Ectodermal cell (in vitro differentiated cells): Measurements from ENCODE around the gene DDOST.

ENCODE experiments used
- H3K27ac ChIP-seq: 2 replicates; pipeline ENCODE4 v1.7.0; 2013; ENCODE audit warnings: mild to moderate bottlenecking, low read depth, low read length; ENCODE audit not compliant: insufficient read depth, poor library complexity, severe bottlenecking
- H3K27me3 ChIP-seq: 2 replicates; pipeline ENCODE4 v1.7.0; 2013; ENCODE audit warnings: mild to moderate bottlenecking, low read length; ENCODE audit not compliant: insufficient read depth, control insufficient read depth, poor library complexity, severe bottlenecking
- H3K36me3 ChIP-seq: one replicate; pipeline ENCODE4 v1.7.0; 2013; ENCODE audit warnings: low read length; ENCODE audit not compliant: control insufficient read depth, insufficient read depth
- H3K4me1 ChIP-seq: one replicate; pipeline ENCODE4 v1.7.0; 2013; ENCODE audit warnings: low read length; ENCODE audit not compliant: control insufficient read depth, insufficient read depth
- H3K4me3 ChIP-seq: 2 replicates; pipeline ENCODE4 v1.7.0; 2013; ENCODE audit warnings: low read depth, low read length, control low read depth; ENCODE audit not compliant: insufficient read depth
- H3K9me3 ChIP-seq: 2 replicates; pipeline ENCODE4 v1.7.0; 2013; ENCODE audit warnings: mild to moderate bottlenecking, low read length, moderate library complexity; ENCODE audit not compliant: control insufficient read depth
- WGBS, 2 experiments: methylation state at CpG; one replicate each; pipeline ENCODE4 v1.1.7; 2013; ENCODE audit warnings: missing lambda C conversion rate in 2 of 2; 5-methylcytosine and 5-hydroxymethylcytosine counted together

DDOST gene

GRCh38 chr1:20702416-20702815 lies 41.2 kb upstream of the DDOST start:
- no peak overlapping the region for H3K4me3 ChIP-seq
- 89% methylated on average over 1 of the region's 1 CpG for WGBS, 2 experiments

GRCh38 chr1:20701847-20702246 lies 40.7 kb upstream of the DDOST start:
- Histone ChIP-seq H3K4me3 (no peak overlapping the region), H3K27ac (no peak overlapping the region), H3K27me3 (no peaks in the 10 kb centered on the region), H3K4me1 (no peaks in the 10 kb centered on the region), H3K36me3 (no peaks in the 10 kb centered on the region), H3K9me3 (no peaks in the 10 kb centered on the region)
- 91% methylated on average over 5 of the region's 5 CpGs for WGBS, 2 experiments

More at GRCh38 chr1:20702416-20702815, 41.2 kb upstream of the DDOST start:
- Histone ChIP-seq H3K27me3 (no peaks in the 10 kb centered on the region), H3K9me3 (no peaks in the 10 kb centered on the region), H3K4me1 (no peaks in the 10 kb centered on the region), H3K27ac (no peak overlapping the region), H3K36me3 (no peaks in the 10 kb centered on the region)

GRCh38 chr1:20701446-20701845 lies 40.3 kb upstream of the DDOST start:
- WGBS, 2 experiments = 92 to 94% methylated on average over 9 of the region's 9 CpGs
- Histone ChIP-seq H3K9me3 (no peaks in the 10 kb centered on the region), H3K27ac (no peak overlapping the region), H3K36me3 (no peaks in the 10 kb centered on the region), H3K27me3 (no peaks in the 10 kb centered on the region), H3K4me3 (no peak overlapping the region), H3K4me1 (no peaks in the 10 kb centered on the region)

GRCh38 chr1:20700636-20701215 lies 39.6 kb upstream of the DDOST start:
- Histone ChIP-seq H3K27ac (no peak overlapping the region), H3K4me3 (no peak overlapping the region), H3K9me3 (no peaks in the 10 kb centered on the region), H3K4me1 (no peaks in the 10 kb centered on the region), H3K27me3 (no peaks in the 10 kb centered on the region), H3K36me3 (no peaks in the 10 kb centered on the region)
- WGBS, 2 experiments = 89 to 93% methylated on average over 17 of the region's 17 CpGs

- H3K4me3 ChIP-seq = no peak overlapping the region
- no peaks in the 10 kb centered on the region for H3K4me1 ChIP-seq
- WGBS, 2 experiments = 94% methylated on average over 8 to 9 of the region's 9 CpGs
- no peaks in the 10 kb centered on the region for H3K27me3 ChIP-seq
- no peaks in the 10 kb centered on the region for H3K9me3 ChIP-seq
- H3K27ac ChIP-seq = no peak overlapping the region
- no peaks in the 10 kb centered on the region for H3K36me3 ChIP-seq
Observed at GRCh38 chr1:20699558-20699957, 38.4 kb upstream of the DDOST start.

- WGBS, 2 experiments = 88% methylated on average over 16 to 18 of the region's 18 CpGs
- H3K36me3 ChIP-seq = no peaks in the 10 kb centered on the region
- H3K9me3 ChIP-seq = no peaks in the 10 kb centered on the region
- no peak overlapping the region for H3K4me3 ChIP-seq
- no peaks in the 10 kb centered on the region for H3K27me3 ChIP-seq
- no peak overlapping the region for H3K27ac ChIP-seq
- H3K4me1 ChIP-seq = no peaks in the 10 kb centered on the region
Observed at GRCh38 chr1:20698195-20698910, 37.2 kb upstream of the DDOST start.

GRCh38 chr1:20697563-20697962 lies 36.4 kb upstream of the DDOST start:
- Histone ChIP-seq H3K27me3 (no peaks in the 10 kb centered on the region), H3K4me3 (no peak overlapping the region), H3K27ac (no peak overlapping the region), H3K36me3 (no peaks in the 10 kb centered on the region), H3K9me3 (no peaks in the 10 kb centered on the region), H3K4me1 (no peaks in the 10 kb centered on the region)
- WGBS, 2 experiments = 86 to 90% methylated on average over 12 of the region's 12 CpGs

GRCh38 chr1:20696397-20697333 lies 35.5 kb upstream of the DDOST start:
- Histone ChIP-seq H3K9me3 (no peaks in the 10 kb centered on the region), H3K27ac (peak overlapping the region; percentile 82), H3K4me3 (peak overlapping the region; percentile 53), H3K4me1 (no peaks in the 10 kb centered on the region), H3K36me3 (no peaks in the 10 kb centered on the region), H3K27me3 (no peaks in the 10 kb centered on the region)
- WGBS, 2 experiments = 1% methylated on average over 46 of the region's 46 CpGs

- Histone ChIP-seq H3K9me3 (no peaks in the 10 kb centered on the region), H3K36me3 (no peaks in the 10 kb centered on the region), H3K27me3 (no peaks in the 10 kb centered on the region), H3K27ac (no peak overlapping the region), H3K4me3 (no peak overlapping the region), H3K4me1 (no peaks in the 10 kb centered on the region)
- 92 to 95% methylated on average over 10 of the region's 10 CpGs for WGBS, 2 experiments
Observed at GRCh38 chr1:20695515-20695914, 34.3 kb upstream of the DDOST start.

GRCh38 chr1:20693623-20694022 lies 32.5 kb upstream of the DDOST start:
- Histone ChIP-seq H3K36me3 (no peaks in the 10 kb centered on the region), H3K4me1 (no peaks in the 10 kb centered on the region), H3K27me3 (no peaks in the 10 kb centered on the region), H3K9me3 (no peaks in the 10 kb centered on the region), H3K4me3 (no peak overlapping the region), H3K27ac (no peak overlapping the region)
- 87 to 90% methylated on average over 2 of the region's 2 CpGs for WGBS, 2 experiments
